CD4-positive, alpha-beta T cell (primary cell): ENCODE data around the gene GSS. TPM values are rescaled to one million over a fixed set of nuclear protein-coding genes. Genes with fewer than 3 reads are reported as not detected.

Experiments
- ATAC-seq: fragments of 200-7000 bp; cut with Tn5 transposase; one replicate; pipeline ENCODE4 v1.10.0; 2022; ENCODE audit warnings: mild to moderate bottlenecking; ENCODE audit not compliant: poor library complexity
- CTCF ChIA-PET: fragments of 350-600 bp; sonication (Branson Sonifier 250); formaldehyde crosslinking; loops from one replicate; lab custom pipeline; 2021; ENCODE audit warnings: antibody characterized with exemption, inconsistent platforms; lab: Charles Lee
- POLR2A ChIA-PET: fragments of 350-600 bp; sonication (Branson Sonifier 250); formaldehyde crosslinking; loops from one replicate; lab custom pipeline; 2021; ENCODE audit warnings: antibody characterized with exemption, inconsistent platforms; lab: Charles Lee
- DNase-seq, 14 experiments: peaks; one replicate each; pipeline ENCODE4 v3.0.0-alpha.2; 2013 to 2020; ENCODE audit warnings: mixed read lengths in 2 of 14
- H3K27ac ChIP-seq, 2 donors: one replicate each; pipeline versions ENCODE4 v1.5.1 to v1.7.0; 2013; ENCODE audit warnings: low read length in 2 of 2, low read depth in 1 of 2, mild to moderate bottlenecking in 1 of 2
- H3K27me3 ChIP-seq, 2 experiments: 1 replicate in 1 of 2; 2 replicates in 1 of 2; pipeline versions ENCODE4 v1.6.1 to v1.7.0; 2013; ENCODE audit warnings: low read length in 2 of 2, control low read depth in 1 of 2, mild to moderate bottlenecking in 1 of 2, moderate library complexity in 1 of 2; ENCODE audit not compliant: insufficient read depth in 2 of 2, control insufficient read depth in 1 of 2
- H3K36me3 ChIP-seq: one replicate; pipeline ENCODE4 v1.6.1; 2013; ENCODE audit warnings: low read length, control low read depth; ENCODE audit not compliant: insufficient read depth
- H3K4me1 ChIP-seq: one replicate; pipeline ENCODE4 v1.6.1; 2013; ENCODE audit warnings: low read length, control low read depth; ENCODE audit not compliant: insufficient read depth
- H3K4me3 ChIP-seq: one replicate; pipeline ENCODE4 v1.5.1; 2013; ENCODE audit warnings: mild to moderate bottlenecking, low read length, moderate library complexity
- H3K9me3 ChIP-seq, 2 experiments: 1 replicate in 1 of 2; 2 replicates in 1 of 2; pipeline versions ENCODE4 v1.6.1 to v1.7.0; 2013; ENCODE audit warnings: low read length in 2 of 2, mild to moderate bottlenecking in 2 of 2, control low read depth in 1 of 2, moderate library complexity in 1 of 2; ENCODE audit not compliant: control insufficient read depth in 1 of 2, insufficient read depth in 1 of 2
- H3K27ac Mint-ChIP-seq: one replicate; pipeline ENCODE4 v1.8.0; 2020; ENCODE audit warnings: mixed read lengths
- H3K27me3 Mint-ChIP-seq: one replicate; pipeline ENCODE4 v1.8.0; 2021; ENCODE audit warnings: mixed read lengths
- H3K36me3 Mint-ChIP-seq: one replicate; pipeline ENCODE4 v1.8.0; 2021; ENCODE audit warnings: low read depth, mixed read lengths
- H3K4me1 Mint-ChIP-seq: one replicate; pipeline ENCODE4 v1.8.0; 2021; ENCODE audit warnings: low read depth, mixed read lengths
- H3K4me3 Mint-ChIP-seq: one replicate; pipeline ENCODE4 v1.8.0; 2020; ENCODE audit warnings: mild to moderate bottlenecking, mixed read lengths
- H3K9me3 Mint-ChIP-seq: one replicate; pipeline ENCODE4 v1.8.0; 2020; ENCODE audit warnings: mixed read lengths
- CTCF ChIP-seq: fragments of 200-600 bp; IDR thresholded peaks from one replicate; pipeline ENCODE4 v1.8.0; 2022; ENCODE audit warnings: antibody characterized with exemption, mild to moderate bottlenecking
- intact Hi-C, 2 experiments: fragments of 100-400 bp; cut with DNase I in 1 of 2; cut with micrococcal nuclease in 1 of 2; formaldehyde crosslinking; loops; one replicate each; pipeline versions ENCODE4 v1.15.1 to v1.9.0; 2023 to 2025; cut with DNase I, micrococcal nuclease
- total RNA-seq, 174 experiments: library from RNA in 2 of 174; stranded (reverse) in 2 of 174; gene quantifications; one replicate each; pipeline ENCODE4 v1.2.3 and lab custom pipeline; 2021 to 2026

The GSS gene
- total RNA-seq, 2 experiments from 2014 or later, result 24.3 to 24.7 TPM

DNA sequence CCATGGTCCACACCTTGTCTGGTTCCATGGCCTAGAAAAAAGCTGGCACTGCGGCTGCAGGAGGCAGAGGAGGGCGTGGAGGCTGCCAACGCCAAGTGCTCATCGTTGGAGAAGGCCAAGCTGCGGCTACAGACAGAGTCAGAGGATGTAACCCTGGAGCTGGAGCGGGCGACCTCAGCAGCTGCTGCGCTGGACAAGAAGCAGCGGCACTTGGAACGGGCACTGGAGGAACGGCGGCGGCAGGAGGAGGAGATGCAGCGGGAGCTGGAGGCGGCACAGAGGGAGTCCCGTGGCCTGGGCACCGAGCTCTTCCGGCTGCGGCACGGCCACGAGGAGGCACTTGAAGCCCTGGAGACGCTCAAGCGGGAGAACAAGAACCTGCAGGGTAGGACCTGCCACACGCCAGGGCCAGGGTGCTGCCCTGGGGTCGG, 43.4 kb upstream of the GSS start:
- Mint-ChIP-seq H3K27me3 (no peaks in the 10 kb centered on the region), H3K27ac (no peak overlapping the region), H3K4me1 (no peaks in the 10 kb centered on the region), H3K4me3 (no peak overlapping the region), H3K36me3 (peaks cover 62% of the 10 kb centered on the region), H3K9me3 (no peaks in the 10 kb centered on the region)
- POLR2A ChIA-PET, result no interaction called here
- no peak for TF ChIP-seq CTCF
- H3K4me3 ChIP-seq, result no peak overlapping the region
- DNase-seq (no peak), ATAC-seq (no peak)
- intact Hi-C loops, result no loop called here
- no peaks in the 10 kb centered on the region for H3K27me3 ChIP-seq
- CTCF ChIA-PET, result no interaction called here
- H3K27ac ChIP-seq, result no peak overlapping the region
- no peaks in the 10 kb centered on the region for H3K9me3 ChIP-seq
- H3K4me1 ChIP-seq, result no peaks in the 10 kb centered on the region
- peaks cover 77% of the 10 kb centered on the region for H3K36me3 ChIP-seq

DNA sequence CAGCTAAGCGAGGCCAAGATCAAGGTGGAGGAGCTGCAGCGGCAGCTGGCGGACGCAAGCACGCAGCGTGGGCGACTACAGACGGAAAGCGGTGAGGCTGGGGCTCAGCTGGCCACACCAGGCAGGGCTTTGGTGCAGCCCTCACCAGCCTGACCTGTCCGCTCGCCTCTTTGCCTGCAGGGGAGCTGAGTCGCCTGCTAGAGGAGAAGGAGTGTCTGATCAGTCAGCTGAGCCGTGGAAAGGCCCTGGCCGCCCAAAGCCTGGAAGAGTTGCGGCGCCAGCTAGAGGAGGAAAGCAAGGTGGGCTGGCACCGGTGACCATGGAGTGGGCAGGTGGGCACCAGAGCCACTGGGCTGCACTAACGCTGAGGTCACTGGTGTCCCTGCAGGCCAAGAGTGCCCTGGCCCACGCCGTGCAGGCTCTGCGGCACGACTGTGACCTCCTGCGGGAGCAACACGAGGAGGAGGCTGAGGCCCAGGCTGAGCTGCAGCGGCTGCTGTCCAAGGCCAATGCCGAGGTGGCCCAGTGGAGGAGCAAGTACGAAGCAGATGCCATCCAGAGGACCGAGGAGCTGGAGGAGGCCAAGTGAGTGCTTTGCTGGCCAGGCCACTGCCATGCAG, 42.8 kb upstream of the GSS start:
- Histone ChIP-seq H3K36me3 (peaks cover 76% of the 10 kb centered on the region), H3K4me1 (no peaks in the 10 kb centered on the region), H3K27me3 (no peaks in the 10 kb centered on the region), H3K9me3 (no peaks in the 10 kb centered on the region), H3K27ac (no peak overlapping the region), H3K4me3 (no peak overlapping the region)
- ATAC-seq, result no peak
- ChIA-PET CTCF (no interaction called here), POLR2A (no interaction called here)
- intact Hi-C loops, result no loop called here
- H3K4me3 Mint-ChIP-seq, result no peak overlapping the region
- DNase-seq, result no peak
- no peaks in the 10 kb centered on the region for H3K27me3 Mint-ChIP-seq
- H3K4me1 Mint-ChIP-seq, result no peaks in the 10 kb centered on the region
- H3K27ac Mint-ChIP-seq, result no peak overlapping the region
- no peaks in the 10 kb centered on the region for H3K9me3 Mint-ChIP-seq
- no peak for TF ChIP-seq CTCF
- H3K36me3 Mint-ChIP-seq, result peaks cover 58% of the 10 kb centered on the region

- Histone ChIP-seq H3K36me3 (peaks cover 70% of the 10 kb centered on the region), H3K27ac (no peak overlapping the region), H3K4me1 (no peaks in the 10 kb centered on the region), H3K9me3 (no peaks in the 10 kb centered on the region), H3K27me3 (no peaks in the 10 kb centered on the region), H3K4me3 (no peak overlapping the region)
- Mint-ChIP-seq H3K36me3 (peaks cover 58% of the 10 kb centered on the region), H3K9me3 (no peaks in the 10 kb centered on the region), H3K4me1 (no peaks in the 10 kb centered on the region), H3K27me3 (no peaks in the 10 kb centered on the region), H3K4me3 (no peak overlapping the region), H3K27ac (no peak overlapping the region)
- POLR2A ChIA-PET, result no interaction called here
- DNase-seq (no peak), ATAC-seq (no peak)
- intact Hi-C loops, result no loop called here
- CTCF ChIA-PET, result no interaction called here
- TF ChIP-seq CTCF, result no peak
Observed at GRCh38 chr20:34997774-34998173, 42.2 kb upstream of the GSS start.
